Middle frontal gyrus (tissue), 1 donor: Measurements from ENCODE around the gene MIA2.
"Not testable (repeated sequence)": the region's sequence is repeated elsewhere in the genome, so short reads cannot be mapped to it uniquely, and the experiment has no call there.

Experiments
- DNase-seq: peaks from one replicate; pipeline ENCODE4 v3.0.0-alpha.2; 2015; ENCODE audit warnings: low spot score; ENCODE audit errors: extremely low spot score

The MIA2 gene

DNA sequence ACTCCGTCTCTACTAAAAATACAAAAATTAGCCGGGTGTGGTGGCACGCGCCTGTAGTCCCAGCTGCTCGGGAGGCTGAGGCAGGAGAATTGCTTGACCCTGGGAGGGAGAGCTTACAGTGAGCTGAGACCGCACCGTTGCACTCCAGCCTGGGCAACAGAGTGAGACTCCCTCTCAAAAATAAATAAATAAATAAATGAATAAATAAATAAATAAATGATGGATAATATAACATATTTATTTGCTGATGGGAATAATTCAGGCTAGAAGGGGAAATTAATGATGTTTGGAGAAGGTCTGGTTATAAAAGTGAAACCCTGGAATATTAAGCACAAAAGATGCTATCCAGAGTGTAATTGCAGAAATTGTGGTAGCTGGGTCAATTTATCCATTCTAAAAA lies 107.4 kb downstream of the MIA2 start:
- DNase-seq = not testable (repeated sequence)

DNA sequence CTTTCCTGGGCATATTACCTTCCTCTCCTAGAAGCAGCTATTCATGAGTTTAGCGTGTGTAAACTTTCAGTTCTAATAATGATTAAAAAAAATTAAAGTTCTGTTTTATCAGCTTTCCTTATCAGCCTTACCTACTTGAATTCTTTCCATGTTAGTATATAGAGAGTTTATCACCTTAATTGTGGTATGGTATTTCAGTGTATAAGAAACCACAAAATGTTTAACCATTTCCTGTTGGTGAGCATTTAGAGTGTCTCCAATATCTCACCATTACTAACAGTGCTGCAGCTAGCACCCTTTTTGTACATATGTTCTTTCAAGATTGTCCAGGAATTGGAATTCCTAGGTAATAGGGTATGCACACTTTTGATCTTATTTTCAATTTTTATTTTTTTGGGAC lies 109.1 kb downstream of the MIA2 start:
- no peak for DNase-seq

- no peak for DNase-seq
Measured at GRCh38 chr14:39343614-39344013, 109.9 kb downstream of the MIA2 start.

DNA sequence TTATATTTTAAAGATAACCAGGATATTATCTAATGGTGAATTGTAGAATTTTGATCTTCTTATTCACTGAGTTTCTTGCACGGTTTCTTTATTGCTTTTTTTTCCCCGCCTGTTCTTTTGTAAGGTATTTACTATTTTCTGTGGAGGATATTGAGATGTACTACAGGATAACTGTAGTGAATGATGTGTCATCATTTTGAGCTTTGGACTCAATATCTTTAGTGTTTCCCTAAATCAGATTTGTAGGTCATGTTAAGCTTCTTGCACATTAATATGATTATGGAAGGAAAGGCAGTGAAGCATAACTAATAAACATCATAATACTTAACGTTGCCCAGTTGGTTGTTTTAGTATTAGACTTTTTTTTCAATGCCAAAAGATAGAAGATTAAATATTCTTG lies 117.2 kb downstream of the MIA2 start:
- no peak for DNase-seq

- no peak for DNase-seq
Measured at GRCh38 chr14:39351708-39352107, 118.0 kb downstream of the MIA2 start.

DNA sequence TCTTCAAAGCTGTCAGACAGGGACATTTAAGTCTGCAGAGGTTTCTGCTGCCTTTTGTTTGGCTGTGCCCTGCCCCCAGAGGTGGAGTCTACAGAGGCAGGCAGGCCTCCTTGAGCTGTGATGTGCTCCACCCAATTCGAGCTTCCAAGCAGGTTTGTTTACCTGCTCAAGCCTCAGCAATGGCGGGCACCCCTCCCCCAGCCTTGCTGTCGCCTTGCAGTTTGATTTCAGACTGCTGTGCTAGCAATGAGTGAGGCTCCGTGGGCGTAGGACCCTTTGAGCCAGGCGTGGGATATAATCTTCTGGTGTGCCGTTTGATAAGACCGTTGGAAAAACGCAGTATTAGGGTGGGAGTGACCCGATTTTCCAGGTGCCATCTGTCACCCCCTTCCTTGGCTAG lies 125.4 kb downstream of the MIA2 start:
- DNase-seq = not testable (repeated sequence)

- DNase-seq = no peak
Measured at GRCh38 chr14:39360316-39360715, 126.6 kb downstream of the MIA2 start.

DNA sequence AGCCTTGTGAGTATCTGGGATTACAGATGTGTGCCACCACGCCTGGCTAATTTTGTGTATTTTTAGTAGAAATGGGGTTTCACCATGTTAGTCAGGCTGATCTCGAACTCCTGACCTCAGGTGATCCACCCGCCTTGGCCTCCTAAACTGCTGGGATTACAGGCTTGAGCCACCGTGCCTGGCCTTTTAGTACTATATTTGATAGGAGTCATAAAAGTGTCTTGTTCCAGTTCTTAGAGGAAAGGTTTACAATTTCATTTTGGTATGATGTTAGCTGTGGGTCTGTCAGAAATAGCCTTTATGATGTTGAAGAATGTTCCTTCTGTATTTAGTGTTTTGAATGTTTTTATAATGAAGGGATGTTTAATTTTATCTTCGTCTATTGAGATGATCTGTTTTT lies 127.8 kb downstream of the MIA2 start:
- DNase-seq = not testable (repeated sequence)

DNA sequence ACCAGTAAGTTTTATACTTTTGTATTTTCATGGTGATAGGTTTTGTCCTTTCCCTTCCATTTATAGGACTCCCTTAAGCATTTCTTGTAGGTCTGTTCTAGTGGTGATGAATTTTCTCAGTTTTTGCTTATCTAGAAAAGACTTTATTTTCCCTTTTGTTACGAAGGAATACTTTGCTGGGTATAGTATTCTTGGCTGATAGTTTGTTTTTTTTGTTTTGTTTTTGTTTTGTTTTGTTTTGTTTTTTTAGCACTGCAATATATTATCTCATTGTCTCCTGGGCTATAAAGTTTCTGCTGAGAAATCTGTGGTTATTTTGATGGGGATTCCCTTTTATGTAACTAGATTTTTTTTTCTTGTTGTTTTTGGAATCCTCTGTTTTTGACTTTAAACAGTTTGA lies 130.8 kb downstream of the MIA2 start:
- no peak for DNase-seq

GRCh38 chr14:39365354-39365753 lies 131.6 kb downstream of the MIA2 start:
- DNase-seq = no peak

GRCh38 chr14:39366460-39367386 lies 133.0 kb downstream of the MIA2 start:
- no peak for DNase-seq

DNA sequence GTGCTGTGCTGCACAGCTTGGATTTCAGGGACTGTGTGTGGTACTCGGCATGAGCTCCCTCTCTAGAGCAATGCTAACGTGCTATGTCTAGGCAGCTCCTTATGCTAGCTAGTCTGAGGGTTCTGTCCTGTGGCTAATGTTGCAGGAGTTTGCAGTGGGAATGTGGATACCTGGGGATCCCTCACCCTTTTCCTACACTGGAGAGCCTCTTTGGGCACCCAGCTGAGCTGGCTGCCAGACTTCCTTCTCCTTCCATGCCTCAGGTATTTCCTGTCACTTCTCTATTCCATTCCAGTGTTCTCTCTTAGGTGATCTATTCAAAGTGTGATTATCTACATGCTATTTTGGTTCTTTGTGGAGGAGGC lies 133.7 kb downstream of the MIA2 start:
- DNase-seq = no peak

DNA sequence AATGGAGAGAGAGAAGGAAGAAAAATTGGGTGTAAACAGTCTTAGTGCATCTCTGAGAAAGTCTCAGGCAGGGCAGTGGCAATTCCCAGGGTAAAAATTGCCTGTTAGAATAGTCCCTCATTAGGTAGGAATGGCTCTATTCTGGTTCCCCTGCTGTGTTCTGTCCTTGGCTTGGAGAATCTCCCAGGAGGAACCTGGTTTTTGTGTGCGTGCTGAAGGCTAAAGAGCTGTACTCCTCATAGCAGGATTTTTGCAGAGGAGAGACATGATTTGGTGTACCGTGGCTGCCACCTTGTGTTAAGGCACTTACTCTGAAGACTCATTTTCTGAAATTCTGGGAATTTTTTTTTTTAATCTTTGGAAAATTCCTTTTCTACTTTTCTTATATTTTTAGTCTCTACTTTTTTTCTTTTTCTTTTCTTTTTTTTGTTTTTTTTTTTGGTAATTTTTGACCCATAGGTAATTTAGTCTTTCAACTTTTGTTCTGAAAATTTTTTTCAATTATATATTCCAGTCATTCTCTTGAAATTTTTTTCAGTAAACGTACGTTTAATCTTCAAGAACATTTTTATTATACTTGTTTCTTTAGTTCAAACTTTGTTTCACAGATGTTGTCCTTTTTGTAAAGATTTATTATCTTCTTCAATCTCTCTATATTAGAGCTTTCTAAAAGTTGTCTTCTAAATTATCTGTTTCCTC lies 134.7 kb downstream of the MIA2 start:
- peak; percentile 25 for DNase-seq

- DNase-seq = no peak
Measured at GRCh38 chr14:39369029-39369428, 135.3 kb downstream of the MIA2 start.

GRCh38 chr14:39370415-39370814 lies 136.7 kb downstream of the MIA2 start:
- DNase-seq = no peak

- DNase-seq = no peak
Measured at GRCh38 chr14:39372656-39373055, 138.9 kb downstream of the MIA2 start.

DNA sequence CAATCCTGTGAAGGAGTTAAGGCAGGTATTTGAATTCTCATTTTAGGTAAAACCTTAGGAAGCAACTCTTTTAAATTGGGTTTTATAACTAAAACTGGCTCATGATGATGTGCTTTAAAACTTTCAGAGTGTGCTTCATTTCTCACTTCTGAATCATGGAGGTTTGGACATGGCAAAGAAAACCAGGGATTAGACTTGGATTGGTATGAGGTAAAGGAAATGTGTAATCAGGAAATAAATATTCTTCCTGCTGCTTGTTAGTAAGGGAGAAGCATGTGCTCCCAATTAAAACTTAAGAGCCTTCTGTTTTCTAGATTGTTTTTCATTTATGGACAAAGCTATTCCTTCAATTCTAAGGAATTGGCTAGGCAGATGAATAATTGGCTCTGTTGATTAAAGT lies 141.1 kb downstream of the MIA2 start:
- no peak for DNase-seq

GRCh38 chr14:39376667-39377403 lies 143.1 kb downstream of the MIA2 start:
- DNase-seq = no peak

DNA sequence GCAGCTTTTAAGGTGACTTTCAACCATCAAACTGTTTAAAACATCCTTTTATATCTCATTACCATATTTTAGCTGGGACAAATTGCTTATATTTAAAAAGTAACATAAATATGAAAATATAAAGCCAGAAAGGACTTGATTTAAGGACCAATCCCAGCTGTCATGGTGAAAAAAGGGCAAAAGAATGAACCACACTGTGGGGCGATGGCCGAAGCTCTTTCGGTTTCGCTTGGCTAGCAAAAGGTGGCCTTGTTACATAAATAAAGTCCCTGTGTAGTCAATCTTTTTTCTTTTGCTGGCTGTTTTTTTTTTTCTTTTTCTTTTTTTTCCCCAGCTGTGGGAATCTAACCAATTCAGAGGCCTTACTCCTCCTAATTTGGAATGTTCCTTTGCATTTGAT lies 147.7 kb downstream of the MIA2 start:
- DNase-seq = no peak

- no peak for DNase-seq
Measured at GRCh38 chr14:39382463-39382862, 148.7 kb downstream of the MIA2 start.

DNA sequence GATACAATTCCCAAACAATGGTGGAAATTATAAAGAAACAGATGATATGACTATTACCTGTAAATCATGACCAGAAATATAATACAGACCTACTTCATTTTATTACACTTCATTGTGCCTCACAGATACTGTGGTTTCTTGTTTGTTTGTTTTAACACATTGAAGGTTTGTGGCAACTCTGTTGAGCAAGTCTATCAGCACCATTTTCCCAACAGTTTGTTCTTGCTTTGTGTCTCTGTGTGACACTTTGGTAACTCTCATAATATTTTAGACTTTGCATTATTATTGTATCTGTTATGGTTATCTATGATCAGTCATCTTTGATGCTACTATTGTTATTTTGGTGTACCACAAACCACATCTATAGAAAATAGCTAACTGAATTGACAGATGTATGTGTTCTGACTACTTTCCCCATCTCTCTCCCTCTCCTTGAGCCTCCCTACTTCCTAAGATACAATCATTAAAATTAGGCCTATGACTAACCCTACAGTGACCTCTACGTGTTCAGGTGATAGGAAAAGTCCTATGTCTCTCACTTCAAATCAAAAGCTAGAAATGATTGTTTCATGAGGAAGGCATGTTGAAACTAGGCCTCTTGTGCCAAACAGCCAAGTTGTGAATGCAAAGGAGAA lies 149.4 kb downstream of the MIA2 start:
- DNase-seq = no peak

DNA sequence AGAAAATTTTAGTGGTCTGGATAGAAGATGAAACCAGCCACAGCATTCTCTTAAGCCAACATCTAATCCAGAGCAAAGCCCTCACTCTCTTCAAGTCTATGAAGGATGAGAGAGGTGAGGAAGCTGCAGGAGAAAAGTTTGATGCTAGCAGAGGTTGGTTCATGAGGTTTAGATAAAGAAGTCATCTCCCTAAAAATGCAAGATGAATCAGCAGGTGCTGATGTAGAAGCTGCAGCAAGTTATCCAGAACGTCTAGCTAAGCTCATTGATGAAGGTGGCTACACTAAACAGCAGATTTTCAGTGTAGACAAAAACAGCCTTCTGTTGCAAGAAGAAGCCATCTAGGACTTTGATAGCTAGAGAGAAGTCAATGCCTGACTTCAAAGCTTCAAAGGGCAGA lies 150.0 kb downstream of the MIA2 start:
- no peak for DNase-seq
